Measurements from ENCODE around the gene GAL. TPM values are rescaled to one million over a fixed set of nuclear protein-coding genes. Genes with fewer than 3 reads are reported as not detected.

GAL gene
- total RNA-seq, 8 experiments from 2014 or later, result 0.27 to 65.1 (median 5.7) TPM; not detected in 1

DNA sequence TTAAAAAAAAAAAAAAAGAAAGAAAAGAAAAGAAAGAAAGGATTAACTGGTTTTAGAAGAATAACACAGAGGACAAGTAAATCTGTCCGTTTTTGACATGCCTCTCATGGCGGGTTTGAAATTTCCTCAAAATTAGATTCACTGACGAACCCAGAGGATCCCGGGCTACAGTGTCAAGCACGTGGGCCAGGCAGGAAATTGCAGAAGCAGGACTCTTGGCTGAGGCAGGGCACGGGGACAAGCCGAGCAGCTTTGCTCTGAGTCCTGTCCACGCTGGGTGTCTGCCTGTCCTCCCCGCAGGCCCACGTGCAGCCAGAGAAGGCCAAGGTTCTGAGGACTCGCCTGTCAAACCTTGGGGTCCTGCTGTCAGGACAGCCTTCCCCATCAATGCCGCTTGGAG is 24.7 kb downstream of the GAL start:
- ATAC-seq (replicated peaks in 6 of 8), result no peak
- 40 to 100% (median 96%) methylated on average over 1 to 12 of the region's 12 CpGs; no CpG with 5 or more reads in 1 of the 10 experiments for WGBS, 10 experiments
- H3K4me3 ChIP-seq, result no peak overlapping the region
- no peak overlapping the region for H3K27ac ChIP-seq
- in situ Hi-C loops (cut with MboI; ENCODE audit: low pct_unique_long_range_greater_than_20kb in 2 of 9, low sequenced_read_pairs in 9 of 9, unreplicated experiment in 9 of 9), result no loop called here
- peaks cover 21 to 47% of the 10 kb centered on the region in 2 donors for H3K4me1 ChIP-seq (replicated peaks in 1 of 2)

DNA sequence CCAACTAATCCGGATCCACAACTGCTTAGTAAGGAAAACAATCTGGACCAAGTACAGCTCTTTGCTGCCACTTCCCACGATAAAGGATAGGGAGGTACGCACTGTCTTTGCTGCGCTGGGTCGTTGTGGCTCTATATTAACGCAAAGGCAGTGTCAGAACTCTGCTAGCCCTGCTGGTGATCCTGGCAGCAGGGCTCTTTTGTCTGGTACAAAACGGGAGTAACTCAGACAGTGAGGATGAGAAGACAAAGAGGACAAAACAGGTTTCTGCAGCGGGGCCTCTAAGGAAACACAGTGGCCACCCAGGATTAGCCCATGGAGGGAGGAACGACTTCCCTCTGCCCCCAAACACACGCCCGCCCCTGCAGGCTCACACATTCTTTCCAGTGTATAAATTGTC is 26.1 kb downstream of the GAL start:
- H3K4me3 ChIP-seq, result no peak overlapping the region
- no peak overlapping the region for H3K27ac ChIP-seq
- peak in 5 of 8 experiments; percentile 50 to 80 (median 75) for ATAC-seq (replicated peaks in 6 of 8)
- peaks cover 32 to 49% of the 10 kb centered on the region in 2 donors for H3K4me1 ChIP-seq (replicated peaks in 1 of 2)
- WGBS, 10 experiments, result 17 to 94% (median 32%) methylated on average over 2 to 8 of the region's 11 CpGs; no CpG with 5 or more reads in 2 of the 10 experiments
- in situ Hi-C loops (cut with MboI; ENCODE audit: low pct_unique_long_range_greater_than_20kb in 2 of 9, low sequenced_read_pairs in 9 of 9, unreplicated experiment in 9 of 9), result no loop called here

DNA sequence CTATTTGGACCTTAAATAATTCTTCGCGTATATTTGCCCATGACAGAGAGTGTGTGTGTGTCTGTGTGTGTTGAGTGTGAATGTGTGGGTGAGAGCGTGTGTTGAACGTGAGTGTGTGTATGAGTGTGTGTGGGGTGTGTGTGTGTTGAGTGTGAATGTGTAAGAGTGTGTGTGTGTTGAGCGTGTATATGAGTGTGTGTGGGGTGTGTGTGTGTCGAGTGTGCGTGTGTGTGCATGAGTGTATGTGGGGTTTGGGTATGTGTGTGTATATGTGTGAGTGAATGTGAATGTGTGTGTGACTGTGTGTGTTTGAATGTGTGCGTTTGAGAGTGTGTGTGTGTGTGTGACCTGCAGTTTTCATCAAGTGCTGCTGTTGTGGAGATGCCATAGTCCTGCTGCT is 26.8 kb downstream of the GAL start:
- no peak overlapping the region for H3K27ac ChIP-seq
- WGBS, 10 experiments, result 20 to 100% (median 99%) methylated on average over 1 to 7 of the region's 8 CpGs; no CpG with 5 or more reads in 2 of the 10 experiments
- no peak overlapping the region for H3K4me3 ChIP-seq
- ATAC-seq (replicated peaks in 6 of 8), result no peak
- H3K4me1 ChIP-seq (replicated peaks in 1 of 2), result peaks cover 39 to 56% of the 10 kb centered on the region in 2 donors
- in situ Hi-C loops (cut with MboI; ENCODE audit: low pct_unique_long_range_greater_than_20kb in 2 of 9, low sequenced_read_pairs in 9 of 9, unreplicated experiment in 9 of 9), result no loop called here

DNA sequence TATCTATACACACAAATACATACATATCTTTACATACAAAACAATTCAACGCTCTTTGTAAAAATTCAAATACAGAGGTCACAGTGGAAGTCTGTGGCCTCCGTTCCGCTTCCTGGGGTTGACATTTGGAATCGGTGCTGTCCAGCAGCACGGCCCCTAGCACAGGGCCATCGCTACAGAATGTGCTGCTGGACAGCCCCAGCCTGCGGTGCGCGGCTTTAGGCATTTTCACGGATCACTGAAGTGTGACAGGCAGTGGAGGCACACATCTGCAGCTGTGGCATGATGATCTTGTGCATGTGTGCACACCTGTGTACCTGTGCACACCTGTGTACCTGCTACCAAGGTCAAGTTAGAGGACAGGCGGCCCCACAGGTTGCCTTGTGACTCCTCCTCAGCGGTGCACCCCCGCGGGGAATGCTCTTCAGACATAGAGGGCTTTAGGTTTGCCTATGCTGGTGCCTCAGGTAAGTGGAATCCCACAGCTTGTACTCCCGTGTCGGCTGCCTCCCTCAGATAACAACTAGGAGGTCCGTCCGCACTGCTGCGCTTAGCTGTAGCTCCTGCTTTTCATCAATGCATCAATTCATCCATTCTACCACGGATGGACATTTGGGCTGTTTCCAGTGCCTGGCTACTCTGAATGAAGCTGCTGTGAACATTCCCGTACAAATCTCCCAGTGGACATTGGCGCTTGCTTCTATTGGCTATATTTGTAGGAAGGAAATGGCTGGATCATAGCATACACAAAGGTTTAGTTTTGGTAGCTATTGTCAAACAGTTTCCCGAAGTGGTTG is 29.9 kb downstream of the GAL start:
- 42 to 100% (median 80%) methylated on average over 2 to 17 of the region's 23 CpGs; no CpG with 5 or more reads in 1 of the 10 experiments for WGBS, 10 experiments
- H3K4me1 ChIP-seq (replicated peaks in 1 of 2), result peaks cover 43 to 50% of the 10 kb centered on the region in 2 donors
- in situ Hi-C loops (cut with MboI; ENCODE audit: low pct_unique_long_range_greater_than_20kb in 2 of 9, low sequenced_read_pairs in 9 of 9, unreplicated experiment in 9 of 9), result no loop called here
- no peak for ATAC-seq (replicated peaks in 6 of 8)
- H3K4me3 ChIP-seq, result no peak overlapping the region
- H3K27ac ChIP-seq, result peak overlapping the region in 1 of 2 donors; percentile 46

DNA sequence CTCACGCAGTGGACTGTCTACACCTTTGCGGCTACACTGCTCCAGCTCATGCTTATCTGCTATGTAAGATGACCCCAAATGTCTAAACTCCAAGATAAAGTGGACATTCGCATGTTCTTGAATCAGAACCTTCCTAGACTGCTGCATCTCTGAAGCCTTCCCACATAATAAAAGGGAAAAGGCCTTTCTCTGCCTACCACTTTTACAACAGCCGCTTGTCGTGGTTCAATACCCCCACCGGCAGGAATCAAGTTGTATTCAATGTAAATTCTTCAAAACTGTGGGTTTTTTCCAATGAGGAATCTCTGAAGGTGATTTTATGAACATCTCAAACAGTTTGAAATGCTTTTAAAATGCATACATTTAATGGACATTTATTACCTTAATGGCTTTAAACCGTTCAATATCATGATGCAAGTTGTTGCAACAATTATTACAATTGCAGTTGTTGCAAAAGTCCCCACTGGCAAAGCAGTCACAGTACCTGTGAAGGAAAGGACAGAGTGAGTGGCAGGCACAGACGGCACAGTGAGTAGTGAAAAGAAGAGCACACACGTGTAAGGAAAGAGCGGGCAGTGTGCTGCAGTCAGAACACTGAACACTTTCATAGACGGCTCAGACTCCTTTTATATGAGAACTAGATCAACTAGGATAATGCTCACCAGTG is 31.2 kb downstream of the GAL start:
- peaks cover 39 to 41% of the 10 kb centered on the region in 2 donors for H3K4me1 ChIP-seq (replicated peaks in 1 of 2)
- ATAC-seq (replicated peaks in 6 of 8), result peak in 5 of 8 experiments; percentile 67 to 93 (median 82)
- in situ Hi-C loops (cut with MboI; ENCODE audit: low pct_unique_long_range_greater_than_20kb in 2 of 9, low sequenced_read_pairs in 9 of 9, unreplicated experiment in 9 of 9), result no loop called here
- H3K4me3 ChIP-seq, result no peak overlapping the region
- peak overlapping the region; percentile 22 to 46 for H3K27ac ChIP-seq
- WGBS, 10 experiments, result 59 to 88% (median 73%) methylated on average over 3 to 11 of the region's 11 CpGs; no CpG with 5 or more reads in 2 of the 10 experiments

DNA sequence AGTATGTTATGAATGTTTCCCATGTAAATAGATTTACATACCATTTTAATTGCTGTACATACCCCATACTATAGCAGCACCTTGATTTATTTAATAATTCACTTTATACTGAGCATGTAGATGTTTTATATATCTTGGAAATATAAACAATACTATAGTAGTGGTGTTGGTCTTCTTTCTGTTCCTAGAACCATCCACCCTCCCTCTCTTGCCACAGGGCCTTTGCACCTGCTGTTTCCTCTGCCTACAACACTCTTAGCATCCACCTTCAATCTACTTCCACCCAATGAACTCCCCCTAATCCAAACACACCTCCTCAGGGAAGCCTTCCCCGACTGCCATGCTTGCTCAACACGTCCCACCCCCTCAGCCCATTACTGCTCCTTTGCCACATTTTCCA is 36.7 kb downstream of the GAL start:
- WGBS, 10 experiments, result 0 to 87% (median 20%) methylated on average over 1 to 2 of the region's 2 CpGs; no CpG with 5 or more reads in 5 of the 10 experiments

DNA sequence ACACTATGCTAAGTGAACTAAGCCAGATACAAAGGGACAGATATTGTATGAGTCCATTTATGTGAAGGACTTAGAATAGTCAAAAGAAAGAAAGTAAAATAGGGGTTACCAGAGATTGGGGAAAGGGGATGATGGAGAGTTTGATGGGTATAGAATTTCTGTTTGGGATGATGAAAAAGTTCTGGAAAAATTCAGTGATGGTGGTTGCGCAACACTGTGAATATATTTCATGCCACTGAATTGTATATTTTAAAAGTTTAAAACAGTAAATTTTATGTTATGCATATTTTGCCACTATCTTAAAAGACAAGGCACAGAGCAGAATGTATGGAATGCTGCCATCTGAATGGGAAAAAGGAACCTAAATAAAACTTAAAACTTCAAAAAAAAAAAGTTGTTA is 37.8 kb downstream of the GAL start:
- H3K4me3 ChIP-seq, result no peak overlapping the region
- H3K4me1 ChIP-seq (replicated peaks in 1 of 2), result no peaks in the 10 kb centered on the region
- in situ Hi-C loops (cut with MboI; ENCODE audit: low pct_unique_long_range_greater_than_20kb in 2 of 9, low sequenced_read_pairs in 9 of 9, unreplicated experiment in 9 of 9), result no loop called here
- H3K27ac ChIP-seq, result no peak overlapping the region
- 50 to 100% (median 100%) methylated on average over 1 of the region's 1 CpG for WGBS, 10 experiments
- ATAC-seq (replicated peaks in 6 of 8), result no peak

More for the DNA sequence above, 36.7 kb downstream of the GAL start:
- in situ Hi-C loops (cut with MboI; ENCODE audit: low pct_unique_long_range_greater_than_20kb in 2 of 9, low sequenced_read_pairs in 9 of 9, unreplicated experiment in 9 of 9), result no loop called here
- Histone ChIP-seq H3K27ac (no peak overlapping the region), H3K4me3 (no peak overlapping the region), H3K4me1 (replicated peaks in 1 of 2) (peaks cover 4% of the 10 kb centered on the region in 2 donors)
- ATAC-seq (replicated peaks in 6 of 8), result no peak

DNA sequence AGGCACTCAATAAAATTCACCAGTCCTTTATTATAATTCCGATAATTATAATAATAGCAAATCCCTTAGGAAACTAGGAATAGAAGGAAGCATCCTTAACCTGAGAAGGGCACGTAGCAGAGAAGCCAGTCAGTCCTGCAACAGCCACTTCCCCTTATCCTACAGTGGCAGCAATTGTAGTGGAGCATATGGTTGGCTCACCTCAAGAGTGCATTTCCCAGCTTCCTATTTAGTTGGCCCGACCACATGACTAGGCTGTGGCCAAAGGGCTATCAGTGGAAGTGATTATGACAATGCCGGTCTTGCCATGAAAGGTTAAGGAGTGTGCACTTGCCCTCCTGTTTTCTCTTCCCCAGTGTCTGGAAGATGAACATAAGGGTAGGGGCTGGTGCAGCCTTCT is 39.9 kb downstream of the GAL start:
- 57 to 100% (median 91%) methylated on average over 1 to 4 of the region's 4 CpGs; no CpG with 5 or more reads in 2 of the 10 experiments for WGBS, 10 experiments
- no peak overlapping the region for H3K4me3 ChIP-seq
- H3K4me1 ChIP-seq (replicated peaks in 1 of 2), result no peaks in the 10 kb centered on the region
- no peak for ATAC-seq (replicated peaks in 6 of 8)
- H3K27ac ChIP-seq, result no peak overlapping the region
- in situ Hi-C loops (cut with MboI; ENCODE audit: low pct_unique_long_range_greater_than_20kb in 2 of 9, low sequenced_read_pairs in 9 of 9, unreplicated experiment in 9 of 9), result no loop called here

DNA sequence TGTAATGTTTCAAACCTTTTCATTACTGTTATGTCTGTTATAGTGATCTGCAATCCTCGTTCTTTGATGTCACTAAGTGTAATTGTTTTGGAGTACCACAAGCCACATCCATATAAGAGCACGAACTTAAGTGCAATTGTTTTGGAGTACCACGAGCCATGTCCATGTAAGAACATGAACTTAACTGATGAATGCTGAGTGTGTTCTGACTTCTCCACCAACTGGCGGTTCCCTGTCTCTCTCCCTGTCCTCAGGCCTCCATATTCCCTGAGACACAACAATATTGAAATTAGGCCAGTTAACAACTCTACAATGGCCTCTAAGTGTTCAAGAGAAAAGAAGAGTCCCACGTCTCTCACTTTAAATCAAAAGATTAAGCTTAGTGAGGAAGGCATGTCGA is 43.4 kb downstream of the GAL start:
- ATAC-seq (replicated peaks in 6 of 8), result peak in 3 of 8 experiments; percentile 31 to 83 (median 41)

DNA sequence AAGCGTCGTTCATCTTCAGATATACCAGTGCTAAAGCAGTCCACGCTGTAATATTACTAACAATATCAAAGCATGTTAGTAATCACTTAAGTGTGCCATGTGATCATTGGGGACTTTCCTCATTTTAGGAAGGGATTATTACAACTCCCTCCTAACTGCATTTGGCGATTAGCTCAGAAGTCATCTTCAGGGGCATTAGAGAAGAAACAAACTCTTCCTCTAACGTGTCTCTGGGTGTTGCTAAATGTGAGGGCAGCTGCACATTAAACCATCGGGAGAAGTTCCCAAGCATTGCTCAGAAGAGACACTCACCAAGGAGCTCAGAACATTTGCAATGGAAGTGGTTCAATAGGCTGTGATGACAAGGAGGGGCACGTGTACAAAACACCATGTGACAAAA is 49.8 kb downstream of the GAL start:
- H3K4me1 ChIP-seq (replicated peaks in 1 of 2), result peaks cover 0 to 1% of the 10 kb centered on the region in 2 donors
- no peak for ATAC-seq (replicated peaks in 6 of 8)
- 44 to 100% (median 85%) methylated on average over 1 to 7 of the region's 7 CpGs for WGBS, 10 experiments
- in situ Hi-C loops (cut with MboI; ENCODE audit: low pct_unique_long_range_greater_than_20kb in 2 of 9, low sequenced_read_pairs in 9 of 9, unreplicated experiment in 9 of 9), result loop anchor here in 1 of 9 experiments (25.0 kb wide), 1 partner anchor 97 kb away; no protein-coding TSS in a partner anchor
- H3K4me3 ChIP-seq, result no peak overlapping the region
- no peak overlapping the region for H3K27ac ChIP-seq

More for the DNA sequence above, 43.4 kb downstream of the GAL start:
- in situ Hi-C loops (cut with MboI; ENCODE audit: low pct_unique_long_range_greater_than_20kb in 2 of 9, low sequenced_read_pairs in 9 of 9, unreplicated experiment in 9 of 9), result loop anchor here in 1 of 9 experiments (25.0 kb wide), 1 partner anchor 90 kb away; no protein-coding TSS in a partner anchor
- H3K4me1 ChIP-seq (replicated peaks in 1 of 2), result no peaks in the 10 kb centered on the region
- no peak overlapping the region for H3K27ac ChIP-seq
- WGBS, 10 experiments, result 47 to 100% (median 80%) methylated on average over 1 to 5 of the region's 6 CpGs; no CpG with 5 or more reads in 2 of the 10 experiments
- no peak overlapping the region for H3K4me3 ChIP-seq

DNA sequence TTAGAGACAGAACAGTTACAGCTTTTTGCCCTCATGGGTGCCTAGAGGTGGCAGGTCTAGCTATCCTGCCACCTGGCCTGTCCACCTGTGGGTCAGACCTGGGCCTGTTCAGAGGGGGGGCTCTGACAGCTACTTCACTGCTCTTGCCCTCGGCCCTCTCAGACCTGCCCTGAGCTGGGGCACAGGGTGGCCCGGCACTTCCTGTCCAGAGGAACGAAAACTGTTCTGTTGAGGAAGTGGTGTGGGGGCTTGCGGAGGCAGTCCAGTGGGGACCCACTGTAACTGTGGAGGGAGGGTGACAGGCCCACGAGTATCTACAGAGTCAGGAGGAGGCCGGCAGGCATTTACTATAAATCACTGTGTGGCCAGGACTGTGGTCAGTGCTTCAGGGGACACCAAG is 50.8 kb downstream of the GAL start:
- no peak overlapping the region for H3K27ac ChIP-seq
- WGBS, 10 experiments, result 30 to 100% (median 89%) methylated on average over 1 to 3 of the region's 6 CpGs; no CpG with 5 or more reads in 6 of the 10 experiments
- no peak overlapping the region for H3K4me3 ChIP-seq
- in situ Hi-C loops (cut with MboI; ENCODE audit: low pct_unique_long_range_greater_than_20kb in 2 of 9, low sequenced_read_pairs in 9 of 9, unreplicated experiment in 9 of 9), result loop anchor here in 1 of 9 experiments (25.0 kb wide), 1 partner anchor 98 kb away; no protein-coding TSS in a partner anchor
- peaks cover 3 to 4% of the 10 kb centered on the region in 2 donors for H3K4me1 ChIP-seq (replicated peaks in 1 of 2)
- no peak for ATAC-seq (replicated peaks in 6 of 8)

DNA sequence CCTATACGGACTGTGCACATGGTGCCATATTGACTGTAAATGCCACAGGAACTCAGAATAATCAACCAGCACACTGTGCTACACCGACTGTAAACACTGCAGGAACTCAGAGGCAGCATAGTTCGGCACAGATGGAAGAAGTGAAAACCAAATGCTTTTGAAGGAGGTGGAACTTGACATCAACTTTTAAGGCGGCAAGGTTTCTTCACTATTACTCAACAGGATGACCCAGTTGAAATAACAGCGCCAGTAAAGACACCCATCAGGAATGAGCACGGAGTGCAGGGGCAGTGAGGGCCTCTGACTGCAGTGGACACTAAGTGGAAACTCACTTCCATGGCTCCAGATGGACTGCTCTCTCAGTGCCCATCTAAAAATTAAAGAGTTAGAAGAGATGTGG is 51.3 kb downstream of the GAL start:
- Histone ChIP-seq H3K27ac (no peak overlapping the region), H3K4me1 (replicated peaks in 1 of 2) (peaks cover 3 to 4% of the 10 kb centered on the region in 2 donors), H3K4me3 (no peak overlapping the region)
- 80 to 100% (median 90%) methylated on average over 1 to 5 of the region's 6 CpGs; no CpG with 5 or more reads in 2 of the 10 experiments for WGBS, 10 experiments
- in situ Hi-C loops (cut with MboI; ENCODE audit: low pct_unique_long_range_greater_than_20kb in 2 of 9, low sequenced_read_pairs in 9 of 9, unreplicated experiment in 9 of 9), result loop anchor here in 1 of 9 experiments (25.0 kb wide), 1 partner anchor 98 kb away; no protein-coding TSS in a partner anchor
- no peak for ATAC-seq (replicated peaks in 6 of 8)
